Stimulated activated memory B cell treated with anti-CD40 and anti-IgM and Interleukin-4, amounts not matched to agents 10 μg/mL and 1 μg/mL and 100 μg/mL, for 72 hours (primary cell): ENCODE data around the gene MEGF6.

Experiments
- ATAC-seq: fragments of 150-1000 bp; cut with Tn5 transposase; 2 replicates; pipeline ENCODE4 v1.10.0; 2021
- H3K27ac Mint-ChIP-seq: one replicate; pipeline ENCODE4 v1.8.0; 2022; ENCODE audit warnings: mild to moderate bottlenecking, mixed read lengths
- H3K27me3 Mint-ChIP-seq: one replicate; pipeline ENCODE4 v1.8.0; 2022; ENCODE audit warnings: mixed read lengths
- H3K36me3 Mint-ChIP-seq: one replicate; pipeline ENCODE4 v1.8.0; 2022; ENCODE audit warnings: mixed read lengths
- H3K4me1 Mint-ChIP-seq: one replicate; pipeline ENCODE4 v1.8.0; 2022; ENCODE audit warnings: mixed read lengths
- H3K4me3 Mint-ChIP-seq: one replicate; pipeline ENCODE4 v1.8.0; 2022; ENCODE audit warnings: mild to moderate bottlenecking, moderate library complexity, mixed read lengths
- H3K9me3 Mint-ChIP-seq: one replicate; pipeline ENCODE4 v1.8.0; 2022; ENCODE audit warnings: mixed read lengths

The MEGF6 gene, protein sequence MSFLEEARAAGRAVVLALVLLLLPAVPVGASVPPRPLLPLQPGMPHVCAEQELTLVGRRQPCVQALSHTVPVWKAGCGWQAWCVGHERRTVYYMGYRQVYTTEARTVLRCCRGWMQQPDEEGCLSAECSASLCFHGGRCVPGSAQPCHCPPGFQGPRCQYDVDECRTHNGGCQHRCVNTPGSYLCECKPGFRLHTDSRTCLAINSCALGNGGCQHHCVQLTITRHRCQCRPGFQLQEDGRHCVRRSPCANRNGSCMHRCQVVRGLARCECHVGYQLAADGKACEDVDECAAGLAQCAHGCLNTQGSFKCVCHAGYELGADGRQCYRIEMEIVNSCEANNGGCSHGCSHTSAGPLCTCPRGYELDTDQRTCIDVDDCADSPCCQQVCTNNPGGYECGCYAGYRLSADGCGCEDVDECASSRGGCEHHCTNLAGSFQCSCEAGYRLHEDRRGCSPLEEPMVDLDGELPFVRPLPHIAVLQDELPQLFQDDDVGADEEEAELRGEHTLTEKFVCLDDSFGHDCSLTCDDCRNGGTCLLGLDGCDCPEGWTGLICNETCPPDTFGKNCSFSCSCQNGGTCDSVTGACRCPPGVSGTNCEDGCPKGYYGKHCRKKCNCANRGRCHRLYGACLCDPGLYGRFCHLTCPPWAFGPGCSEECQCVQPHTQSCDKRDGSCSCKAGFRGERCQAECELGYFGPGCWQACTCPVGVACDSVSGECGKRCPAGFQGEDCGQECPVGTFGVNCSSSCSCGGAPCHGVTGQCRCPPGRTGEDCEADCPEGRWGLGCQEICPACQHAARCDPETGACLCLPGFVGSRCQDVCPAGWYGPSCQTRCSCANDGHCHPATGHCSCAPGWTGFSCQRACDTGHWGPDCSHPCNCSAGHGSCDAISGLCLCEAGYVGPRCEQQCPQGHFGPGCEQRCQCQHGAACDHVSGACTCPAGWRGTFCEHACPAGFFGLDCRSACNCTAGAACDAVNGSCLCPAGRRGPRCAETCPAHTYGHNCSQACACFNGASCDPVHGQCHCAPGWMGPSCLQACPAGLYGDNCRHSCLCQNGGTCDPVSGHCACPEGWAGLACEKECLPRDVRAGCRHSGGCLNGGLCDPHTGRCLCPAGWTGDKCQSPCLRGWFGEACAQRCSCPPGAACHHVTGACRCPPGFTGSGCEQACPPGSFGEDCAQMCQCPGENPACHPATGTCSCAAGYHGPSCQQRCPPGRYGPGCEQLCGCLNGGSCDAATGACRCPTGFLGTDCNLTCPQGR (N-terminal part only)

DNA sequence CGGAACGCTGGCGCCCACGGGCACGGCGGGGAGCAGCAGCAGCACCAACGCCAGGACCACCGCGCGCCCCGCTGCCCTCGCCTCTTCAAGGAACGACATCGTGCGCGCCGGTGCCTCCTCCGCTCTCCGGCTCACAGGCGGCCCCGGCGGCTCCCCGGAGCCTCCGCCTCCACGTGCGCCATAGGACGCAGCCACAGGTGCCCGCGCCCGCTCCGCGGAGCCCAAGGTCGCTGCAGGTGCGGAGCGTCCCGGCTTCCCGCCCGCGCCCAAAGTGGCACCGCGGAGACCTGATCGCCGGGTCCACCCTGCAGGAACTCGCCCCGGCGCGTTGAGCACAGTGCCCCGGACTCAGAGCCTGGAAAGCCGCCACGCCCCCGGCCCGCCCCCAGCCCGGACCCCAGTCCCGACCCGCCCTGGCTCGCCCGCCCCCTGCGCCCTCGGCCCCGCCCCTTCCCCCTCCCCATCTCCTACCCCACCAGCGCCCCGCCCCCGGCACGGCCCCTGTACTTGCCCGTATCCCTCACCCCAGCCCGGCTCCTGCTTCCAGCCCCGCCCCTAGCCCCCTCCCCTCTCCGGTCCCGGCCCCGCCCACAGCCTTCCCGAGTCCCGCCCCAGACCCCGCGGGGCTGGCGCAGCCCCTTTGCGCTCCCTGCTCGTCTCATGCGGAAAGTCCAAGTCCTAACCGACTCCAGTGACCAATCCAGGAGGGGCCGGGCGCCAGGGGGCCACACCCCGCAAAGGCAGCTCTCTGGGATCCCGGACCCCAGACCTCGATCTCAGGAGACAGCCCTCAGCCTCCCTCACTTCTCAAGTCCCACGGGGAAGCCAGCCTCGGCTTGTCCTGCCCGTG is at the start of gene MEGF6:
MEGF6 (minus strand) TSS at position 339 of the 850 bp plus-strand sequence; CDS start at position 99, 240 bp downstream.
- H3K27ac Mint-ChIP-seq, result no peak within 1 kb of the TSS
- peaks cover 14% of the 10 kb centered on the region for H3K4me1 Mint-ChIP-seq
- no peaks in the 10 kb centered on the region for H3K9me3 Mint-ChIP-seq
- no peaks in the 10 kb centered on the region for H3K36me3 Mint-ChIP-seq
- peaks cover 74% of the 10 kb centered on the region for H3K27me3 Mint-ChIP-seq
- peak within 1 kb of the TSS; percentile 73 for H3K4me3 Mint-ChIP-seq
- peak; percentile 38 for ATAC-seq

DNA sequence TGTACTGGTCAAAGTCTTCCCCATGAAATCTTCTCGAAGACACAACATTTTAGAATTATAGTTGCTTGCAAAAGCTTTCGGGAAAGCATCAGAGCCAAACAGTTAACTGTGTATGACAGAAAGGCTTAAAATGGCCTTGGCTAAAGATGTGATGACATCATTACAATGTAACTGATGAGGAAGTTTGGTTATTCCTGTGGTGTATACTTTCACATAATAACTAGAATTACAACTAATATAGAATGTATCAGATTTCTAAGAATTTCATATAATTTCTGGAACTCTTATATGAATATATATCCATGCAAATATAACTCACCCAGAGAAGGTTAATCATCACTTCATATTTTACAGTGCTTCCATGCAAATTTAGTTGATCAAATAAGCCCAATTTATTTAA is 49.4 kb upstream of the MEGF6 start:
- Mint-ChIP-seq H3K27me3 (peaks cover 18% of the 10 kb centered on the region), H3K27ac (peak overlapping the region; percentile 22), H3K36me3 (no peaks in the 10 kb centered on the region), H3K4me3 (no peak overlapping the region), H3K4me1 (peaks cover 52% of the 10 kb centered on the region), H3K9me3 (no peaks in the 10 kb centered on the region)
- ATAC-seq, result no peak

DNA sequence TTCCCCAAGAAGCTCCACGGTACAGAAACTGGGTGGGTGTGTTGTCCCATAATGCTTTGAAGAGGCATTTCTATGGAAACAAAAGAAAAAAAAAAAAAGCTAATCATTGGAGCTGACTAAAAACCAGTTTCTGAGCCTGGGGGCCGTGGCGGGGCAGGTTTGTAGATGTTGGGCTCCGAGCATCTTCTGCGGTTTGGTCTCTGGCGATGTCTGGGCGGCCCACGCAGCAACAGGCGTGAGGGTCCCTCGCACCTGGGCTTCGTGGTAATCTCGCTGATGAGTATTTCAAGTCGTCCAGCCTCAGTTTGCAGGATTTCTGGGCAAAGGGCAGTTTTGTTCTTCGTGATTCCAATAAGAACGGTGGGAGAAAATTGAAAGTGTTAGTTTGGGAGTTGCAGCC is 47.8 kb upstream of the MEGF6 start:
- Mint-ChIP-seq H3K4me3 (no peak overlapping the region), H3K27me3 (peaks cover 27% of the 10 kb centered on the region), H3K27ac (no peak overlapping the region), H3K4me1 (peaks cover 42% of the 10 kb centered on the region), H3K9me3 (no peaks in the 10 kb centered on the region), H3K36me3 (no peaks in the 10 kb centered on the region)
- no peak for ATAC-seq

DNA sequence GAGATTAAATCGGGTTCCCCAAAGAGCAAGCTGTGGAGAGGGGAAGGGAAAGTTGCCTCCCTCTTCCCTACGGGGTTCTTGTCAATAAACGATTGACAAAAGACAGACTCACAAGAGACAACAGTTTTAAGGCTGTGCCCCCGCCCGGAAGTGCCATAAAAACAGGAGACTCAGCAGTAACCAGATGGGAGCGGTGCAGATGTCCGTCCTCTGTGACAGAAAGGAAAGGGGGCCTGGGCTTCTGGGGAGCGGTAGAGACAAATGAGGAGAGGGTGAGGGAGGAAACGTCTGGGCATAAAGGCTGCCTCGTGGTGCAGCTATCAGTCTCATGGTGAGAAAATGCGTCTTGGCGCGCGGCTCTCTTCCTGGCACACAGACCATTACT is 46.9 kb upstream of the MEGF6 start:
- H3K36me3 Mint-ChIP-seq, result no peaks in the 10 kb centered on the region
- ATAC-seq, result no peak
- no peaks in the 10 kb centered on the region for H3K9me3 Mint-ChIP-seq
- H3K4me3 Mint-ChIP-seq, result no peak overlapping the region
- H3K27ac Mint-ChIP-seq, result no peak overlapping the region
- H3K27me3 Mint-ChIP-seq, result peaks cover 36% of the 10 kb centered on the region
- peaks cover 42% of the 10 kb centered on the region for H3K4me1 Mint-ChIP-seq

DNA sequence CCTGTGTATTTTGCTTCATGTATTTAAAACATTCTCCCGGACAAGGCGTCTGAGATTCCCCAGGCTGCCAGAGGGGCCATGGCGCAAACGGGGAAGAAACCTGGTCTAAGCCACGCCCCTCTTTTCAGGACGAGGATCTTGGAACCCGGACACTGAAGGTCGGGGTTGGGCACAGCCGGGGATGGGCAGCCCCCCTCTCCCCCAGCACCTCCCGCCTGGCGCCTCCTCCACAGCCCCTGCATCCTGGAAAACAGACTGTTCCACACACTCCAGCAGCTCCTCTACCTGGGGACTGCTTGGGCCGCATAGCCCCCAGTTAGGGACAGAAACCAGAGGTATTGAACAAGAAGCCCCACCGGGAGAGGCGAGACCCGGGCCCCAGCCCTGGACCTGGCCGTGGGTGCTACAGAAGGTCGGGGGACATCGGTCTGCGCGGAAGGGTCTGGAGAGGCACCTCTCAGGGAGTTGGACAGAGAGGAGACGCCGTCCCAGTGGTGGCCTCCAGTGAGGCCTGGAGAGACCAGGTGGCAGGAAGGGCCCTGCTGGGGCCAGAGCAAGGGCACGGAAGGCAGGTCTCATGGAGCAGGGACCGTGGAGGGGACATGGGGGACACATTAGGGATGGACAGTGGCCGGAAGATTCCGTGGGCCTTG is 46.4 kb upstream of the MEGF6 start:
- Mint-ChIP-seq H3K36me3 (no peaks in the 10 kb centered on the region), H3K27me3 (peaks cover 40% of the 10 kb centered on the region), H3K9me3 (no peaks in the 10 kb centered on the region)

DNA sequence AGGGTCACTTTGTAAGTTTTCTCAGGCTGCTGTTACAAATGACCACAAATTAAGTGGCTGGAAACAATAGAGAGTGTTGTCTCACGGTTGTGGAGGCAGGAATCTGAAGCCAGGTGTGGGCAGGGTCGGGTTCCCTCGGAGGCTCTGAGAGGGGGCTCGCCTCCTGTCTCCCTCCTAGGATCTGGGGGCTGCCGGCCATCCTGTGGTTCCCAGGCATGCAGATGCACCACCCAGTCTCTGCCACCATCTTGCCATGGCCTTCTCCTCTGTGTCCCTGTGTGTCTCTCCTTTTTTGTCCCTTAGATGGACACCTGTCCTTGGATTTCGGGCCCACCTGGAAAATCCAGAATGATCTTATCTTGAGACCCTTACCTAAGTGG is 45.8 kb upstream of the MEGF6 start:
- no peak for ATAC-seq
- no peaks in the 10 kb centered on the region for H3K36me3 Mint-ChIP-seq
- H3K27ac Mint-ChIP-seq, result peak overlapping the region; percentile 67
- peak overlapping the region; percentile 64 for H3K4me3 Mint-ChIP-seq
- peaks cover 40% of the 10 kb centered on the region for H3K27me3 Mint-ChIP-seq
- no peaks in the 10 kb centered on the region for H3K9me3 Mint-ChIP-seq
- peaks cover 46% of the 10 kb centered on the region for H3K4me1 Mint-ChIP-seq

More for the DNA sequence above, 46.4 kb upstream of the MEGF6 start:
- no peak overlapping the region for H3K4me3 Mint-ChIP-seq
- no peak for ATAC-seq
- peaks cover 46% of the 10 kb centered on the region for H3K4me1 Mint-ChIP-seq
- H3K27ac Mint-ChIP-seq, result peak overlapping the region; percentile 67

DNA sequence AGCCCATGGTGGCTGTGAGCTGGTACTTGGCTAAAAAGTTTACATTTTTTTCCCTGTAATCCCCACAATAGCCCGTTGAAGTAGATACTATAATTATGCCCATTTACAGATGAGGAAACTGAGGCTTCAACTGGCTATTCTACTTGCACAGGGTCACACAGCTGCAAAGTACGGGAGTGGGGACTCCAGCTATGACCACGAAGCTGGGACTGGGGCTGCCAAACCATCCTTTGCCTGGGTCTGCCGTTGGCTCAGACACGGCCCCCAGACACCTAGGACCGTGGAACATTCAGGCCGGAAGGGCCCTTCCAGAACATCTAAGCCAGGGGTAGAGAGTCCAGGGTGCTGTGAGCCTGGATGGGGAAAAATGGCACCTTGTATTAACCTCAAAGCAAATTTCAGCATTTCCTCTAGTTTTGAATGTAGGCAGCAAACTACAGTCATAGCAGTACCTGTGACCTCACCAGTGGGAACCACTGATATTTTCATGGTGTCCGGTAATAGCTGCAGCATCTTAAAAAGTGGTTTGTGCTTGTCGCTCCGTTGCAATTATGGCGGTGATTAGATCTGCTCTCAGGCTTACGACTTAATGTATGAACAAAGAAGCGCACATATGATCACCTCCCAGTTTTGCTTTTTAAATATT is 45.3 kb upstream of the MEGF6 start:
- H3K4me1 Mint-ChIP-seq, result peaks cover 46% of the 10 kb centered on the region
- peak overlapping the region; percentile 64 for H3K4me3 Mint-ChIP-seq
- no peaks in the 10 kb centered on the region for H3K9me3 Mint-ChIP-seq
- H3K27me3 Mint-ChIP-seq, result peaks cover 43% of the 10 kb centered on the region
- H3K27ac Mint-ChIP-seq, result peak overlapping the region; percentile 67
- no peaks in the 10 kb centered on the region for H3K36me3 Mint-ChIP-seq
- ATAC-seq, result peak; percentile 90

DNA sequence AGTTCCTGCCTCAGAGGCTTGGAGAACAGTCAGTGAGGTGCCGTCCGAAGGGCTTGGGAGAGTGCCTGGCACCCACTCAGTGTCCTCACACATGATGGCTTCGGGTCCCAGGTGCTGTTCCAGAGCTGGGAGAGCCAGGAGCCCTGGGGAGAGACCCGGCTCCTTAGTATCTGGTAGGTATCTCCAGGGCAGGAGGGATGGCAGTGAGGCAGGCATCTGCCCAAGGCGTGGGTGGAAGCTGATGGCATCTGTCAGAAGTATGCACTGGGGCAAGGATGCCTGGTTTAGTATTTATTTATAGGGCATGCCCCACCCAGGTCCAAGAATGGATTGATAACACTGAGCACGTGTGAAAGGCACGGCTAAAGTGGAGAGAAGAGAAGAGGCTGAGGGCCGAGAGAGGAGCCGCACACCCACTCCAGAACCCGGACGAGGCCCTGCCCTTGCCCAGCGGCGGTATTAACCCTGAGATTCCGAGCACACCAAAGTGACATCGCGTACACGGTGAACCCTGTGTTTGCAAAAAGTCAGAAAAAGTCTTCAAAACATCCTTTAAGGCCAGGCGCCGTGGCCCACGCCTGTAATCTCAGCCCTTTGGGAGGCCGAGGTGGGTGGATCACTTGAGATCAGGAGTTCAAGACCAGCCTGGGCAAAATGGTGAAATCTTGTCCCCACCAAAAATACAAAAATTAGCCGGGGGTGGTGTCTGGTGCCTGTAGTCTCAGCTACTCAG is 43.4 kb upstream of the MEGF6 start:
- peaks cover 58% of the 10 kb centered on the region for H3K4me1 Mint-ChIP-seq
- no peak for ATAC-seq
- H3K36me3 Mint-ChIP-seq, result no peaks in the 10 kb centered on the region
- H3K9me3 Mint-ChIP-seq, result no peaks in the 10 kb centered on the region
- H3K27me3 Mint-ChIP-seq, result peaks cover 51% of the 10 kb centered on the region
- H3K27ac Mint-ChIP-seq, result no peak overlapping the region
- H3K4me3 Mint-ChIP-seq, result no peak overlapping the region

DNA sequence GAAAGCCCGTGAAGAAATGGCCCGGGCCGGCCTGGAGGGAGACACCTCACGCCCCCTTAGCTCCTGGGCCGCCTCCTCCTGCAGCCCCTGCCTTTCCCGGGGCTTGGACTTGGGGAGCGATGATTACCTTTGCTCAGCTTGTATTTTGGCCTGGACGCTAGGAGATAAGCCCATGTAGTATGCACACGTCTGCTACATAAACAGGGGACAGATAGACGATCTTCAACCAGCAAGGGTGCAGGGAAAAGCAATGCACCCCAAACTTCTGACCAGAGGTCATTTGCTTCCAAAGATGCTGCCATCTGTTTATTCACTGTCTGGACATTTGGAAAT is 41.9 kb upstream of the MEGF6 start:
- Mint-ChIP-seq H3K27me3 (peaks cover 41% of the 10 kb centered on the region), H3K4me1 (peaks cover 63% of the 10 kb centered on the region), H3K4me3 (peak overlapping the region; percentile 40), H3K36me3 (no peaks in the 10 kb centered on the region), H3K27ac (no peak overlapping the region), H3K9me3 (no peaks in the 10 kb centered on the region)
- ATAC-seq, result no peak

DNA sequence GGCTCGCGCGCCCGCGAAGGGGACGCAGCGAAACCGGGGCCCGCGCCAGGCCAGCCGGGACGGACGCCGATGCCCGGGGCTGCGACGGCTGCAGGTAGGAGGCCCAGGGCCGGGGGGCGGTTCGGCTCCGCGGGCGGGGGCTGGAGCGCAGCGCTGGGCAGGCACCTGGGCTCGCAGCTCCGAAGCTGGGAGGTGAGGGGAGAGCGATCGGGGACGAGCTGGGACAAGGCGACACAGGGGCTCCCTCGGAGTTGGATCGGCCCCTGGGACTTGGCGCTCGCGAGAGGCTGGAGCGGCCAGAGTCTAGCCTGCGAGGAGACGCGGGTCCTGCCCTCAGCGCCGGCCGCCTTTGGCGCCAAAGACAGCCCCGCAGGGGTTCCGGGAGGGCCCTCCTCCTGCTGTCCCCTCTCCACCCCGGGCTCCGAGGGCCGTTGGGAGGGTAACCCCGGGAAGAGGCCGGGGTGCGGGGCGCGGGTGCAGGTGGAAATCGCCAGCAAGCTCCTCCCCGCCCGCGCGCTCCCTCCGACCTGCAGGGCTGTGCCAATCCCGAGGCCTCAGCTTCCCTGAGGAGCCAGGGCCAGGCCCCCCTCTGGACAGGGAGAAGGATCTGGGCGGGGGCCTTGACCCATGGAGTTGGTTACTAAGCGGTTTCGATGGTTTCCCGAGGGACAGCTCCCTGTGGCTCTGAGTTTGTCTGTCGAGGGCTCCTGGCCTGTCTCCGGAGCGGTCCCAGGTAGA is 41.4 kb upstream of the MEGF6 start:
- Mint-ChIP-seq H3K27me3 (peaks cover 36% of the 10 kb centered on the region), H3K4me3 (peak overlapping the region; percentile 40)

DNA sequence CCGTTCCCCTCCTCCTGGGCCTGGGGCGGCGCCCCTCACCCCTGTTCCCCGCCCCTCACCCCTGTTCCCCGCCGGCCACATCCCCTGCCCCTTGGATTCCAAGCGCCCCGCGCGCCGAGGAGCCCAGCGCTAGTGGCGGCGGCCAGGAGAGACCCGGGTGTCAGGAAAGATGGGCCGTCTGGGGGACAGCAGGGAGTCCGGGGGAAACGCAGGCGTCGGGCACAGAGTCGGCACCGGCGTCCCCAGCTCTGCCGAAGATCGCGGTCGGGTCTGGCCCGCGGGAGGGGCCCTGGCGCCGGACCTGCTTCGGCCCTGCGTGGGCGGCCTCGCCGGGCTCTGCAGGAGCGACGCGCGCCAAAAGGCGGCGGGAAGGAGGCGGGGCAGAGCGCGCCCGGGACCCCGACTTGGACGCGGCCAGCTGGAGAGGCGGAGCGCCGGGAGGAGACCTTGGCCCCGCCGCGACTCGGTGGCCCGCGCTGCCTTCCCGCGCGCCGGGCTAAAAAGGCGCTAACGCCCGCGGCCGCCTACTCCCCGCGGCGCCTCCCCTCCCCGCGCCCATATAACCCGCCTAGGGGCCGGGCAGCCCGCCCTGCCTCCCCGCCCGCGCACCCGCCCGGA is 40.7 kb upstream of the MEGF6 start, which contains the start of gene TP73:
TP73 (plus strand) TSS at position 587 of the 618 bp plus-strand sequence. CDS start 29,850 bp downstream, outside the sequence.
- H3K4me3 Mint-ChIP-seq, result peak within 1 kb of the TSS; percentile 69
- no peaks in the 10 kb centered on the region for H3K36me3 Mint-ChIP-seq
- peaks cover 34% of the 10 kb centered on the region for H3K27me3 Mint-ChIP-seq
- no peak for ATAC-seq
- H3K9me3 Mint-ChIP-seq, result no peaks in the 10 kb centered on the region
- peaks cover 57% of the 10 kb centered on the region for H3K4me1 Mint-ChIP-seq
- peak within 1 kb of the TSS; percentile 54 for H3K27ac Mint-ChIP-seq

More for the DNA sequence above, 41.4 kb upstream of the MEGF6 start:
- Mint-ChIP-seq H3K9me3 (no peaks in the 10 kb centered on the region), H3K27ac (no peak overlapping the region), H3K4me1 (peaks cover 63% of the 10 kb centered on the region), H3K36me3 (no peaks in the 10 kb centered on the region)
- no peak for ATAC-seq
